Stimulated activated CD4-positive, alpha-beta T cell treated with anti-CD3 and anti-CD28 coated beads, Interleukin-4, amount 100 ng/mL, for 48 hours (primary cell): ENCODE results near the gene NUP54.

Experiments
- DNase-seq, 2 donors: peaks; one replicate each; pipeline ENCODE4 v3.0.0-alpha.2; 2020; ENCODE audit warnings: low read depth in 2 of 2

Gene NUP54

GRCh38 chr4:76072760-76073159 lies 75.4 kb downstream of the NUP54 start:
- DNase-seq, result no peak

- DNase-seq, result peak; percentile 55 to 66
Observed at GRCh38 chr4:76067652-76068286, 80.4 kb downstream of the NUP54 start.

- no peak for DNase-seq
Observed at GRCh38 chr4:76066546-76066945, 81.7 kb downstream of the NUP54 start.
